Measurements from ENCODE around the gene FRMD4A. TPM values are rescaled to one million over a fixed set of nuclear protein-coding genes. Genes with fewer than 3 reads are reported as not detected.
A peak's percentile ranks its signal among the peaks of the same experiment; 100 is the strongest.

FRMD4A gene
- polyA plus RNA-seq, 1 of the 3 experiments (the other 2 are of a cell fraction), result 37.7 TPM

GRCh38 chr10:13885238-13885990 lies 445.3 kb downstream of the FRMD4A start:
- ChIA-PET CTCF (interaction anchor here (1.0 to 1.8 kb wide), 3 partner anchors 18 to 208 kb away, joined by 3 to 5 read pairs (median 3); no protein-coding TSS in a partner anchor), POLR2A (no interaction called here)
- Histone ChIP-seq H3K79me2 (ENCODE audit: insufficient read depth) (peaks cover 92% of the 10 kb centered on the region), H3K4me1 (ENCODE audit: control insufficient read depth in 1 of 2, insufficient read depth in 2 of 2, low read depth in 1 of 2, low read length in 1 of 2) (peaks cover 10 to 19% of the 10 kb centered on the region in 2 experiments), H3K9me3 (no peaks in the 10 kb centered on the region), H3F3A (replicated peaks; ENCODE audit: insufficient read depth) (peaks cover 22% of the 10 kb centered on the region), H3K4me3 (ENCODE audit: low read depth in 2 of 2, low read length in 1 of 2) (no peak overlapping the region), H2AFZ (ENCODE audit: low read depth) (no peak overlapping the region), H3K27me3 (ENCODE audit: insufficient read depth) (no peaks in the 10 kb centered on the region), H3K9me2 (no peaks in the 10 kb centered on the region), H3K9ac (no peak overlapping the region), H3K36me3 (replicated peaks in 1 of 2; ENCODE audit: control insufficient read depth in 1 of 2, insufficient read depth in 2 of 2, low read length in 1 of 2) (peaks cover 0 to 2% of the 10 kb centered on the region in 2 experiments), H3K4me2 (no peak overlapping the region), H3K27ac (ENCODE audit: low read depth in 2 of 2, low read length in 1 of 2) (no peak overlapping the region), H4K20me1 (ENCODE audit: insufficient read depth) (no peaks in the 10 kb centered on the region)
- TF ChIP-seq SIN3A (IDR thresholded peaks at IDR 0.05; ENCODE audit: borderline replicate concordance, low read depth, low read length), result no peak
- no peak for TF ChIP-seq PBX3 (IDR thresholded peaks at IDR 0.05)
- WGBS (ENCODE audit: low lambda C conversion rate), result 92% methylated on average over 9 of the region's 9 CpGs
- DNase-seq, result no peak

DNA sequence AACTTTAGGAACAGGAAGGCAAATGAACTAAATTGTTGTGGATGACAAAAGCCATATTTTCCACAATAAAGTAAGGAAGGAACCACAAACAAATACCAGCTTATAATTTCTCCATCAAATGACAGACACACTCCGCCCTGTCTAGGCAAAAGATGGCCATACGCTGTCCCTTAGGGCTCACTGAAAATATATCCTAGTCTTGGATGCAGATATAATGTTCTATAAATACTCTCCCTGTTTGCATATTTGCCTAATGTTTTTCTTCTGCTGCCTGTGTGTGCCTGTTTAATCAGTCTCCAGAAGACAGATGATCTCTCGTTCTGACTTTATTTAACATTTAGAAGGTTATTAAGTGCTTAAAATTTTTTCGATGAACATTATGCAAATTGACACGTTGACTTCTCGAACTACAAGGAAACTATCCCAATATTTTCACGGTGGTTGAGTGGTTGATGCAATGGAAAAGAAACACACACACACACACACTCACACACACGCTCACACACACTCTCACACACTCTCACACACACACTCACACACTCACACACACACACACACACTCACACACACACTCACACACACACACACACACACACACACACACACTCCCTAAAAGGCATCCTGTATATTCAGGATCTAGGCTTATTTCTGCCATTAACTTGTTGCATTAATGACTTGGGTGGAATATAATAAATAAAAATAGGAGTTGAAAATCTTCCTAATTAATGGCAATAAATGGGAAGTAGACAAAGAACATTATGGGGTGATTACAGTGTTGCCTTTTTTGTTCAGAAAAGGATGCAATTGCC lies 446.9 kb downstream of the FRMD4A start:
- CTCF ChIA-PET, result no interaction called here
- DNase-seq, result no peak
- H3K36me3 ChIP-seq (replicated peaks in 1 of 2; ENCODE audit: control insufficient read depth in 1 of 2, insufficient read depth in 2 of 2, low read length in 1 of 2), result peaks cover 0 to 2% of the 10 kb centered on the region in 2 experiments
- no peak overlapping the region for H2AFZ ChIP-seq (ENCODE audit: low read depth)
- no peak overlapping the region for H3K9ac ChIP-seq
- 73% methylated on average over 8 of the region's 8 CpGs for WGBS (ENCODE audit: low lambda C conversion rate)
- H4K20me1 ChIP-seq (ENCODE audit: insufficient read depth), result no peaks in the 10 kb centered on the region
- peaks cover 22% of the 10 kb centered on the region for H3F3A ChIP-seq (replicated peaks; ENCODE audit: insufficient read depth)
- peak overlapping the region in 1 of 2 experiments; percentile 96; a peak in 2 of 4 replicates for H3K27ac ChIP-seq (ENCODE audit: low read depth in 2 of 2, low read length in 1 of 2)
- POLR2A ChIA-PET, result no interaction called here
- no peaks in the 10 kb centered on the region for H3K9me2 ChIP-seq
- H3K27me3 ChIP-seq (ENCODE audit: insufficient read depth), result no peaks in the 10 kb centered on the region
- H3K4me2 ChIP-seq, result no peak overlapping the region; the same call in 1 of the 2 replicates
- no peak overlapping the region for H3K4me3 ChIP-seq (ENCODE audit: low read depth in 2 of 2, low read length in 1 of 2)
- TF ChIP-seq NFIC (IDR thresholded peaks at IDR 0.05; ENCODE audit: borderline replicate concordance) (no peak), CHD2 (IDR thresholded peaks at IDR 0.05; ENCODE audit: low read length, partially characterized antibody) (no peak), SMC3 (IDR thresholded peaks at IDR 0.05; ENCODE audit: low read depth, low read length) (no peak), FOSL2 (IDR thresholded peaks at IDR 0.05; ENCODE audit: borderline replicate concordance, low read depth) (no peak), JUND (IDR thresholded peaks at IDR 0.05) (no peak), RXRA (IDR thresholded peaks at IDR 0.05; ENCODE audit: borderline replicate concordance, low read depth) (no peak), EZH2phosphoT487 (IDR thresholded peaks at IDR 0.05; ENCODE audit: borderline replicate concordance, low read depth) (no peak), FOXJ3 (CRISPR knock-in tag; IDR thresholded peaks at IDR 0.05) (no peak), PBX3 (IDR thresholded peaks at IDR 0.05) (no peak), GABPA (IDR thresholded peaks at IDR 0.05; ENCODE audit: low read depth) (no peak)
- H3K9me3 ChIP-seq, result no peaks in the 10 kb centered on the region
- peaks cover 92% of the 10 kb centered on the region for H3K79me2 ChIP-seq (ENCODE audit: insufficient read depth)
- peaks cover 5 to 19% of the 10 kb centered on the region in 2 experiments for H3K4me1 ChIP-seq (ENCODE audit: control insufficient read depth in 1 of 2, insufficient read depth in 2 of 2, low read depth in 1 of 2, low read length in 1 of 2)
